Activated CD4-positive, alpha-beta T cell treated with anti-CD3 and anti-CD28 coated beads, Interleukin-2, amount 10 ng/mL, durations not matched to agents 24 days and 14 days (primary cell): ENCODE measurements around the gene PRUNE1. TPM values are rescaled to one million over a fixed set of nuclear protein-coding genes. Genes with fewer than 3 reads are reported as not detected.

Experiments used
- DNase-seq: peaks from one replicate; pipeline ENCODE4 v3.0.0; 2022
- H3K27ac Mint-ChIP-seq: one replicate; pipeline ENCODE4 v1.8.0; 2022; ENCODE audit warnings: mild to moderate bottlenecking, mixed read lengths
- H3K27me3 Mint-ChIP-seq: one replicate; pipeline ENCODE4 v1.8.0; 2022; ENCODE audit warnings: mixed read lengths
- H3K36me3 Mint-ChIP-seq: one replicate; pipeline ENCODE4 v1.8.0; 2022; ENCODE audit warnings: low read depth, mild to moderate bottlenecking, mixed read lengths
- H3K4me1 Mint-ChIP-seq: one replicate; pipeline ENCODE4 v1.8.0; 2021; ENCODE audit warnings: mixed read lengths
- H3K4me3 Mint-ChIP-seq: one replicate; pipeline ENCODE4 v1.8.0; 2022; ENCODE audit warnings: mild to moderate bottlenecking, moderate library complexity, mixed read lengths
- H3K9me3 Mint-ChIP-seq: one replicate; pipeline ENCODE4 v1.8.0; 2021; ENCODE audit warnings: mixed read lengths
- intact Hi-C: fragments of 100-400 bp; cut with micrococcal nuclease; formaldehyde crosslinking; loops from one replicate; pipeline ENCODE4 v1.15.1; 2023
- total RNA-seq: library from RNA; stranded (reverse); gene quantifications from 2 replicates; pipeline ENCODE4 v1.2.3, GENCODE V29; 2022

Gene PRUNE1, protein sequence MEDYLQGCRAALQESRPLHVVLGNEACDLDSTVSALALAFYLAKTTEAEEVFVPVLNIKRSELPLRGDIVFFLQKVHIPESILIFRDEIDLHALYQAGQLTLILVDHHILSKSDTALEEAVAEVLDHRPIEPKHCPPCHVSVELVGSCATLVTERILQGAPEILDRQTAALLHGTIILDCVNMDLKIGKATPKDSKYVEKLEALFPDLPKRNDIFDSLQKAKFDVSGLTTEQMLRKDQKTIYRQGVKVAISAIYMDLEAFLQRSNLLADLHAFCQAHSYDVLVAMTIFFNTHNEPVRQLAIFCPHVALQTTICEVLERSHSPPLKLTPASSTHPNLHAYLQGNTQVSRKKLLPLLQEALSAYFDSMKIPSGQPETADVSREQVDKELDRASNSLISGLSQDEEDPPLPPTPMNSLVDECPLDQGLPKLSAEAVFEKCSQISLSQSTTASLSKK
- total RNA-seq = 13.3 and 15.2 TPM in 2 replicates

DNA sequence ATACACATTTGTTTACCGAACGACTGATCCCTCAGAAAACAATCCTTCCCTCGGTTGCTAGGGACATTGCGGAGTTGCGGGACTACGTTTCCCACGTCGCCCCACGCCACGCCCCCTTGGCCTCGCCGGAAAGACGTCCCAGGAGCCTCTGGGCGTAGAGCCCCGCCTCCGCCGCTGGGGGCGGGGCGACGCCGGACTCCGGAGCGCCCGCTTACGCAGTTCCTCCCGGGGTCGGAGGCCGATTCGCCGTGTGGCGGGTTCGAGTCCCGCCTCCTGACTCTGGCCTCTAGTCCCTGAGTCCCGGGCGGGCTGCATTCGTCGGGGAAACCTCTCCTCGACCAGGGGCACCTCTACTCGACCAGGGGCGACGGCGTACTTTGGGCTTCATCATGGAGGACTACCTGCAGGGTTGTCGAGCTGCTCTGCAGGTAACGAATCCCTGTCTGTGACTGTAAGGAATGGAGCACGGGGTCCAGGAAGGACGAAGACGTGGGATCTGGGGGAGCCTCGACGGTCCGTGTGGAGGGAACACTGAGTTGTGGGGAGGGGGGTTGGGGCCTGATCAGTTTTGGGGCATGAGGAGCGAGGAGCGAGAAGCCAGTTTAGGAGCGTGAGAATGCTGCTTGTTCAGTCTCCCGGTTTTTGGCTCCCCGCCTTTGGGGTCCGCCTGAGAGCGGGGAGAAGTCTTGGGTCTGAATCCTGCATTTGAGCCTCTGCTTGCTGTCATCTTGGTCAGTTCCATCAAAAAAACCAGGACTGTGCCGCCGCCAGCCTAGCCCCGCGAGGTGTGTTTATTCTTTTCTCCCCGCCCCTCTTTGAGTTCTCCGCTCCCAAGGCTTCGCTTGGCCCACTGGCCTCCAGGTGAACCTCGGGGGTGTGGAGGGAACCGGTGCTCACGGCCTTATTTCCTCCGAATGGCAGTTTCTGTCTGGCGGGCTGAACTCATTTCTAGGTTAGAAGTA, at the start of gene PRUNE1:
TSS of gene PRUNE1 (plus strand) at position 206 of the 962 bp plus-strand sequence. CDS start at position 390, 184 bp downstream.
- peak within 1 kb of the TSS; percentile 100 for H3K4me3 Mint-ChIP-seq
- DNase-seq = peak; percentile 98
- no peaks in the 10 kb centered on the region for H3K27me3 Mint-ChIP-seq
- peaks cover 12% of the 10 kb centered on the region for H3K36me3 Mint-ChIP-seq
- H3K27ac Mint-ChIP-seq = peak within 1 kb of the TSS; percentile 90
- H3K4me1 Mint-ChIP-seq = peaks cover 59% of the 10 kb centered on the region
- H3K9me3 Mint-ChIP-seq = no peaks in the 10 kb centered on the region
- intact Hi-C loops = loop anchor here (1.0 to 10.0 kb wide), 10 partner anchors 34 to 641 kb away; partner anchors contain the start of genes ARNT, C1orf56, CERS2 and GABPB2

DNA sequence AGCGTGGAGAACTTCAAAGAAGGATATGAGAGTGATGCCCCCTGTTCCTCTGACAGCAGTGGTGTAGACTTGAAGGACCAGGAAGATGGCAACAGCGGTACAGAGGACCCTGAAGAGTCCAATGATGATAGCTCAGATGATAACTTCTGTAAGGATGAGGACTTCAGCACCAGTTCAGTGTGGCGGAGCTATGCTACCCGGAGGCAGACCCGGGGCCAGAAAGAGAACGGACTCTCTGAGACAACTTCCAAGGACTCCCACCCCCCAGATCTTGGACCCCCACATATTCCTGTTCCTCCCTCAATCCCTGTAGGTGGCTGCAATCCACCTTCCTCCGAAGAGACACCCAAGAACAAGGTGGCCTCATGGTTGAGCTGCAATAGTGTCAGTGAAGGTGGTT, 47.6 kb upstream of the PRUNE1 start:
- peaks cover 72% of the 10 kb centered on the region for H3K36me3 Mint-ChIP-seq
- H3K4me3 Mint-ChIP-seq = no peak overlapping the region
- no peaks in the 10 kb centered on the region for H3K27me3 Mint-ChIP-seq
- no peaks in the 10 kb centered on the region for H3K9me3 Mint-ChIP-seq
- no peak for DNase-seq
- intact Hi-C loops = no loop called here
- no peak overlapping the region for H3K27ac Mint-ChIP-seq
- H3K4me1 Mint-ChIP-seq = peaks cover 11% of the 10 kb centered on the region

DNA sequence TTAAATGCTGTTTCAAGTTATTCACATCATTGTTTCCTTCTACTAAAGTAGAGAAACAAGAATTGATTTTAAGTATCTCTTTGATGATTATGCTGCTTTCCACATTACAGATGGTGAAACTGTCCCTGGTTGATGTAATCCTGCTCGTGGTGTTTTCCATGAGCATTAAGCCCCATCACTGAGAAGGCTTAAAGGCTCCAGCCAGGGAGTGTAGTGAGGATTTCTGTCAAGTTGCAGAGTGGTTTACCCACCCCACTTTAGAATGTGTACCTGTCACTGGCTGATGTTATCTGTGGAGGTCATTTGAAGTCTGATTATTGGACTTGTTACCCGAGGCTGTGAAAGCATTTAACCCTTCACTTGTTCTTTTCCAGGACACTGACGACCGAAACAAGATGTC, 46.5 kb upstream of the PRUNE1 start:
- intact Hi-C loops = no loop called here

DNA sequence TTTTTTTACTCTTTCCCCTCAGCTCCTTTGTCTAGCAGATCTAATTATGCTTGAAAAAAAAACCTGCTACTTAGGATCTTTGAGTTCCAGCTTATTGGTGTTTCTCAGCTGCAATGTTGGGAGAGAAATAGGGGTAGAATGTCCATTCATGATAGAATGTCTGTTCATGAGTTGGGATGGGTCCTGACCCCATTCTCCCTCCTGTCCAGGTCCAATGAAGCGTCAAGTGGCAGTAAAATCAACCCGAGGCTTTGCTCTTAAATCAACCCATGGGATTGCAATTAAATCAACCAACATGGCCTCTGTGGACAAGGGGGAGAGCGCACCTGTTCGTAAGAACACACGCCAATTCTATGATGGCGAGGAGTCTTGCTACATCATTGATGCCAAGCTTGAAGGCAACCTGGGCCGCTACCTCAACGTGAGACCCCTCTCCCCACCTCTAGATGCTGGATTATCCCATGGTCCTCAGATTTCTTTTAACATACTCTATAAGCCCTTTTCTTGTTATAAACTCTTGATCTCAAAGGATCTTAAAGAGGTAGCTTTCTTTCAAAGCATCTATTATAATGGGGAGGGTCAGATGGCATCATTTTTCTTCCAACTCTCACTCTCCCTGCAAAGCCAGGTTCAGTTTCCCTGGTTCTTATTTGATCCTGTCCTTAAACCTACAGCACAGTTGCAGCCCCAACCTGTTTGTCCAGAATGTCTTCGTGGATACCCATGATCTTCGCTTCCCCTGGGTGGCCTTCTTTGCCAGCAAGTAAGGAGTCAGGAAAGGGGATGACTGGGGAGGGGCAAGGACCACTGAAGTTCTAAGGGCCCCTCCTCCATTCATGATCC, 44.7 kb upstream of the PRUNE1 start:
- Mint-ChIP-seq H3K4me1 (peaks cover 7% of the 10 kb centered on the region), H3K27me3 (no peaks in the 10 kb centered on the region), H3K4me3 (no peak overlapping the region), H3K27ac (peak overlapping the region; percentile 73), H3K9me3 (no peaks in the 10 kb centered on the region), H3K36me3 (peaks cover 81% of the 10 kb centered on the region)
- intact Hi-C loops = no loop called here
- DNase-seq = no peak

More for the DNA sequence above, 46.5 kb upstream of the PRUNE1 start:
- Mint-ChIP-seq H3K9me3 (no peaks in the 10 kb centered on the region), H3K27me3 (no peaks in the 10 kb centered on the region), H3K4me3 (no peak overlapping the region), H3K36me3 (peaks cover 79% of the 10 kb centered on the region), H3K27ac (no peak overlapping the region), H3K4me1 (peaks cover 11% of the 10 kb centered on the region)
- DNase-seq = no peak

DNA sequence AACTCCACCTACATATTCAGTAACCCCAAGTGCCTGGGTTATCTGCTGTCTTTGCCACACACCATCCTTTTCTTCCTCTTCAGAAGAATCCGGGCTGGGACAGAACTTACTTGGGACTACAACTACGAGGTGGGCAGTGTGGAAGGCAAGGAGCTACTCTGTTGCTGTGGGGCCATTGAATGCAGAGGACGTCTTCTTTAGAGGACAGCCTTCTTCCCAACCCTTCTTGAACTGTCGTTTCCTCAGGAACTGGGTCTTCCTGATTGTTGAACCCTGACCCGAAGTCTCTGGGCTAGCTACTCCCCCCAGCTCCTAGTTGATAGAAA, 44.1 kb upstream of the PRUNE1 start:
- Mint-ChIP-seq H3K27me3 (no peaks in the 10 kb centered on the region), H3K4me3 (no peak overlapping the region), H3K27ac (peak overlapping the region; percentile 73), H3K36me3 (peaks cover 84% of the 10 kb centered on the region), H3K4me1 (peaks cover 7% of the 10 kb centered on the region), H3K9me3 (no peaks in the 10 kb centered on the region)
- no peak for DNase-seq
- intact Hi-C loops = no loop called here

DNA sequence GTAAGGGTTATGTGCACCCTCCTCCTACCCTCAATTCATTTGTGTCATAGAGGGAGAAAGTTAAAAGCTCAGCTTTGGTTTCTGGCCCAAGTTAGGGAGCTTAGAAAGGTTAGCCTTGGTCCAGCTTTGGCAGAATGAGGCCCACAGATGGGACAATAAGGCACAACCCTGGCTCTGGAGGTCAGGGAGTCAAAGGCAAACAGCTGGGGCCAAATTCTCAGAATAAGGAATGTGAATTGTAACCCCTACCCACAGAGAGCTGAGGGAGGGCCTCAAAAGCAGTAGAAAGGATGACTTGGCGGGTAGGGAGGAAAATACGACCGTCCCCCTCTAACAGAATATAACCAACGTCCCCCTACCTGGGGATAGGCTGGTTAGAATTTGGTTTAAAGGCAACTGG, 42.6 kb upstream of the PRUNE1 start:
- intact Hi-C loops = no loop called here
- Mint-ChIP-seq H3K4me3 (no peak overlapping the region), H3K4me1 (peaks cover 11% of the 10 kb centered on the region), H3K36me3 (peaks cover 77% of the 10 kb centered on the region), H3K9me3 (no peaks in the 10 kb centered on the region), H3K27ac (no peak overlapping the region), H3K27me3 (no peaks in the 10 kb centered on the region)
- no peak for DNase-seq

DNA sequence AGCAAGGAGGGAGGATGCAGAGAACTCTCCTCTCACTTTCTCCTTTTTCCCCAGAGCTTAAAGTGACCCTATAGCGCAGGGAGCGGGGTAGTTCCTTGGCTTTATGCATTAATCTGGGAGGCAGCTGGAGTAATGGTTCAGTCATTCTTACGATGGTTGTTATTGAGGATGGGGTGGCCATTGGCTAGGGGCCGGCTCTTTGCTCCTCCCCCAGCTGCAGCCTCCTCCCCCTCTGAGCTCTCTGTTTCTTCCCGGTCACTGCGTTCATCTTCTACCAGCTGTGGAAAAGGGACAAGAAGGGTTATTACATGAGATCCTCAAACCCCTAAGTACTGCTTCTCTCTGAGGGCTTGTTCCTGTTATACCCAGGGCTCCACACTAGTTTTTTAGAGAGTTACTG, 42.2 kb upstream of the PRUNE1 start:
- Mint-ChIP-seq H3K4me1 (peaks cover 15% of the 10 kb centered on the region), H3K27ac (no peak overlapping the region), H3K36me3 (peaks cover 78% of the 10 kb centered on the region), H3K9me3 (no peaks in the 10 kb centered on the region), H3K4me3 (no peak overlapping the region), H3K27me3 (no peaks in the 10 kb centered on the region)
- no peak for DNase-seq
- intact Hi-C loops = no loop called here

DNA sequence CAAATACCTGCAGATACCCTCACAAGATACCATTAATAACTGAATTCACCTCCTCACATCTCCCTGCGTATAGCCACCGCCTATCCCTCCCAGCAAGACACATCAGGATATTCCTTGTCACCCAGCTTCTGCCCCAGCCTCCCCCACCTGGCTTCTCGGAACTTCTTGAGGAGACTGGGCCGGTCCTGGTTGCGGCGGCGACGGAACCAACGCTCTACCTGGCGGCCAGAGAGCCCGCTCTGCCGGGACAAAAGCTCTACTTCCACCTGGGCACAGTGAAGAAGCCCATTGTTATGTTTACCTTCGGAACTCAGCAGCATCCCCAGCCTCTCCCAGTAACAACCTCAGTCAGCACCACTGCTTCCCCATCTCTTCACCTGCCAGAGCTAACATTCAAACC, 40.3 kb upstream of the PRUNE1 start:
- no peak for DNase-seq
- Mint-ChIP-seq H3K4me1 (peaks cover 25% of the 10 kb centered on the region), H3K9me3 (no peaks in the 10 kb centered on the region), H3K27me3 (no peaks in the 10 kb centered on the region), H3K4me3 (no peak overlapping the region), H3K36me3 (peaks cover 67% of the 10 kb centered on the region), H3K27ac (peak overlapping the region; percentile 34)
- intact Hi-C loops = no loop called here

DNA sequence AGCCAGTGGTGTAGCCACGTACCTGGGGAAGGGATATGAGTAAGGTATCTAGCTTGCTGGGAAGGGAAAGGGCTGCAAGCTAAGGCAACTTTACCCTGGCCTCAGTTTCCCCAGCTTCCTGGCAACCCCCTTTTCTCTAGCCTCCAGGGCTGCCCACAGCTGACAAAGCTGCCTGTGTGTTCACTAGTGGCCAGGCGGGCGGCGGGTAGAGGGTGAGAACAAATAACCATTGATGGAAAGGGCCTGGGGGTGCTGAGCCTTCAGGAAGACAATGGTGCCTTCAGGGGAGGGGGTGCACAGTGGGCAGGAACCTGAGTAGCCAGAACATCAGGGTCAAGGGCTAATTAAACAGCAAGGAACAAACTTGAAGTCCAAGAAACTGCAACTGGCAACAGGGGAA, 39.8 kb upstream of the PRUNE1 start:
- no peak for DNase-seq
- Mint-ChIP-seq H3K36me3 (peaks cover 62% of the 10 kb centered on the region), H3K27me3 (no peaks in the 10 kb centered on the region), H3K4me1 (peaks cover 29% of the 10 kb centered on the region), H3K4me3 (no peak overlapping the region), H3K27ac (no peak overlapping the region), H3K9me3 (no peaks in the 10 kb centered on the region)
- intact Hi-C loops = no loop called here

DNA sequence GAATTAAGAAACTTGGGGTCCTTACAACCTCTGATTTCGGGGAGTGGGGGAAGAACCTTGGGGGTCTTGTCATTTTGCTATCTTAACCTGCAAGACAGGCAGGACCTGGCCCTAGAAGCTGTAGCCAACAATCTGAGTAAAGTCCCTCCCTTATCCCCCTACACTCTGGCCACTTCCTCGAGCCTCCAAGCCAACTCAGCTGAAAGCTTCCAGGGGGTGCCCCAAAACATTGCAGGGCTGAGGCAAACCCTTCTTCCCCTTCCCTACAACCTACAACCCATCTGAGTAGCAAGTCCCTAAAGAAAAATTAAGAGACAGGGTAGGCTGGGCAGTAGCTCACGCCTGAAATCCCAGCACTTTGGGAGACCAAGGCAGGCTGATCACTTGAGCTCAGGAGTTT, 38.6 kb upstream of the PRUNE1 start:
- Mint-ChIP-seq H3K4me3 (no peak overlapping the region), H3K36me3 (peaks cover 53% of the 10 kb centered on the region), H3K9me3 (no peaks in the 10 kb centered on the region), H3K4me1 (peaks cover 29% of the 10 kb centered on the region), H3K27me3 (no peaks in the 10 kb centered on the region), H3K27ac (no peak overlapping the region)
- intact Hi-C loops = loop anchor here (10.0 kb wide), 3 partner anchors 205 to 735 kb away; partner anchors contain the start of genes ANP32E, CTSS and TARS2
- DNase-seq = no peak

DNA sequence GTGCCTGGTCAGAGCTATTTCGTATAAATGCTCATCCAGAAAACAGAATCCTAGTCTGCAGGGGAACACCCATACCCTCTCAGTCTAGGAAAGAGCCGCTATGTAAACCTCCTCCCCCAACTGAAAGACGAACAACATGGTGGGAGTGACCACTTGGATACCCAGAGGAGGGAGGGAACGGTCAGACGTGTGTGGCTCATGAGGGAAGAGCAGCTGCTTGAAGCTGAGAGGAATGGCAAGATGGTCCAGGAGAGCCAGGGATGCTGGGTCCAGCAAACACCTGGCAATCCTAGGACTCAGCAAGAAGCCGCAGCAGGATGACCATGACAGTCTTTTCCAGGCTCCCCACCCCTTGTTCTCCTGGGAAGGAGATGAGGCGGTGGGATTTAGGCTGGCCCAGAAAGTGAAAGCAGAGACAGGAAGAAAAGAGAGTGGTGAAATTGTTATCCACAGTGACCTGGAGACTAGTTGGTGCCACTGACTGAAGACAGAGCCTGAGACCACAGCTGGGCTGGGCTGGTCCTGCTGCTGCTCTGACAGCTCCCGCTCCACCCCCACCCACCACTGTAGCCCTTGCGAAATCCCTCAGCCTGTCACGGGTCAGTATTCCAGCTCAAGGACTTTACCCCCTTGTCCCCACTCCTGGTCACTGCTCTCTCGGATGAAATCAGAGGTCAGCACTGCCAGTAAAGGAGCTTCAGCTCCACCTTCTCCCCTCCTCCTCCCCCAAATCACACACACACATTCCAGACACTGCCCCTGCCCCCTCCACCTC, 37.3 kb upstream of the PRUNE1 start:
- intact Hi-C loops = loop anchor here (10.0 kb wide), 3 partner anchors 206 to 736 kb away; partner anchors contain the start of genes ANP32E, CTSS and TARS2
- Mint-ChIP-seq H3K4me3 (peak overlapping the region; percentile 44), H3K9me3 (no peaks in the 10 kb centered on the region), H3K27ac (peak overlapping the region; percentile 25), H3K36me3 (peaks cover 42% of the 10 kb centered on the region), H3K4me1 (peaks cover 33% of the 10 kb centered on the region), H3K27me3 (no peaks in the 10 kb centered on the region)
- DNase-seq = no peak

DNA sequence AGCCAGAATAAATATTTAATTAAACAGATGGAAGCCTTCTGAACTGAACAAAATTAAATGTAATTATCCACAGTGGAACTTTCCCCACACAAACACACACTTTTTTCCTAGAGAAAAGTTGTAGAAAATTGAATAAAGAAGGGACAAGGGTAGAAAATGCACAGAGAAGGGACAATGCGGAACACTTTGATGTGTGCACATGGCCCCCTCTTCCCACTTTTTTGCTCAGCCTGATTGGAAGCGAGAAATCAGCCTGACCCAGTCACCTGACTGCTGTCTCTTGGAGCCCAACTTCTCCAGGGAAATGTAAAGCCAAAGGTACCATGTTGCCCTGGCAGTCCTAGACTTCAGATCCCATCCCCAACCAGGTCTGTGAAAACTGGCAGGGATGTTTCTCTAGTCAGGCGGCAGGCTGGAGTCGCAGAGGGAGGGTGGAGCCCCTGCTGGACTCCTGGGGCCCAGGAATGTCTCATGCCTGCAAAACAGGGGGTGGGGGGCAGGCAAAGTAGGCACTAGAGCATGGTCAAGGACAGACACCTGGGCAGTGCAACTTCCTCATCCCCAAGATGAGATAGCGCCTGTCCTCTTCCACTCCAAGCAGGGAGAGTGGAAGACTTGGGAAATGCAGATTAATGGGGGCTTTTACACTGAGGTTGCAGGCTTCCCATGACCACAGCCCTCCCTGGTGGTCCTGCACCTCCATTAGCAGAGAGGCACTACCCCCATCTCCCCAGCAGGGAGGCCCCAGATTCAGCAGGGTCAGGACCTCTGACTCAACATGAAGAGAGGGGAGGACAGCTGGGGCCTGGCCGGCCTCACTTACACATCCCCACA, 36.4 kb upstream of the PRUNE1 start:
- Mint-ChIP-seq H3K36me3 (peaks cover 35% of the 10 kb centered on the region), H3K4me3 (peak overlapping the region; percentile 94), H3K4me1 (peaks cover 37% of the 10 kb centered on the region), H3K27me3 (no peaks in the 10 kb centered on the region), H3K9me3 (no peaks in the 10 kb centered on the region), H3K27ac (peak overlapping the region; percentile 52)
- intact Hi-C loops = loop anchor here (10.0 kb wide), 3 partner anchors 207 to 737 kb away; partner anchors contain the start of genes ANP32E, CTSS and TARS2
- DNase-seq = no peak
